Activated T-cell treated with anti-CD3 and anti-CD28 coated beads, Interleukin-2, amount 50 U/mL, for 4 hours (primary cell): ENCODE results near the gene NAPG. TPM values are rescaled to one million over a fixed set of nuclear protein-coding genes. Genes with fewer than 3 reads are reported as not detected.
"Not testable (repeated sequence)": the region's sequence is repeated elsewhere in the genome, so short reads cannot be mapped to it uniquely, and the experiment has no call there.

Experiments
- ATAC-seq, 2 donors: fragments of 200-7000 bp; cut with Tn5 transposase; one replicate each; pipeline ENCODE4 v1.10.0; 2021
- DNase-seq: peaks from one replicate; pipeline ENCODE4 v3.0.0-alpha.2; 2020
- H3K27me3 Mint-ChIP-seq: one replicate; pipeline ENCODE4 v1.8.0; 2021; ENCODE audit warnings: low read depth, mixed read lengths
- H3K36me3 Mint-ChIP-seq: one replicate; pipeline ENCODE4 v1.8.0; 2022; ENCODE audit warnings: mixed read lengths; ENCODE audit not compliant: insufficient read depth
- H3K4me1 Mint-ChIP-seq: one replicate; pipeline ENCODE4 v1.8.0; 2021; ENCODE audit warnings: low read depth, mixed read lengths
- H3K4me3 Mint-ChIP-seq: one replicate; pipeline ENCODE4 v1.8.0; 2021; ENCODE audit warnings: mild to moderate bottlenecking, moderate library complexity, mixed read lengths
- H3K9me3 Mint-ChIP-seq: one replicate; pipeline ENCODE4 v1.8.0; 2021; ENCODE audit warnings: mixed read lengths
- total RNA-seq, 3 donors: library from RNA; stranded (reverse); gene quantifications; one replicate each; pipeline ENCODE4 v1.2.1, GENCODE V29; 2021

Gene NAPG
- total RNA-seq, 3 donors from 2014 or later = 28.8 to 29.6 (median 28.9) TPM

DNA sequence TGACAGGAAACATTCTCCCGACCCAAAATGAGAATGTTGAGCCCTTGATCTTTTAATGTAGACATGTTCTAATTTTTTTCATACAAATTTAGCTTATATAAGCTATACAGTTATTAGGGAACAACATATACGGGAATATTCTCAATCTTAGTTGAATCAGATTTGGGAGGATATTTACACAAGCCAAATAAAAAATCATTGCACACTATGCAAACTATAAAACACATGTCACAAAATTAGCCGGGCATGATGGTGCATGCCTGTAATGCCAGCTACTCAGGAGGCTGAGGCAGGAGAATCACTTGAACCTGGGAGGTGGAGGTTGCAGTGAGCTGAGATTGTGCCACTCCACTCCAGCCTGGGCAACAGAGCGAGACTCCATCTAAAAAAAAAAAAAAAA is 71.9 kb downstream of the NAPG start:
- not testable (repeated sequence) for H3K9me3 Mint-ChIP-seq, DNase-seq, H3K36me3 Mint-ChIP-seq, H3K4me1 Mint-ChIP-seq, ATAC-seq, H3K27me3 Mint-ChIP-seq, H3K4me3 Mint-ChIP-seq

DNA sequence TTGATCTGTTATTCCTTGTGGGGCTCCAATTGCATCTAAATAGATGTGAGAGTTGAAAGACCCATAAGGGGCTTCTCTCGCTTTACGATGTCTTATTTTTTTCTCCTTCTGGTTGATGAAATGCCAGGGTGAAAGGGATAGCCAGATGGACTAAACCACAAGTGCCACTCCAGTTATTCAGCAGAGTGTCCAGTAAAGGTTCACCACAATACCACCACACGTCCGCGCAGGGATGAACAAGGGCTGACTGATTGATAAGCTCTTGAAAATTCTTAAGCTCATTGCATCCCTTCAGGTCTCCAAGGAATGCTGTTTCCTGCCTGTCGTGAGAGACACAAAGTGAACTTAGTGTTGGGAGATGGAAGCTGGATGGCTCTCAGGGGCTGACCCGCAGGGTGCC is 74.9 kb downstream of the NAPG start:
- not testable (repeated sequence) for H3K27me3 Mint-ChIP-seq, H3K4me3 Mint-ChIP-seq, H3K36me3 Mint-ChIP-seq, H3K4me1 Mint-ChIP-seq, DNase-seq, ATAC-seq
- peaks cover 18% of the 10 kb centered on the region for H3K9me3 Mint-ChIP-seq

Other genes starting within 250 kb of the NAPG start
- under 1 TPM in 1 of 3 donors, not detected in 2; 0.21 TPM for gene APCDD1, start 71.4 kb upstream of the NAPG start, total RNA-seq